ENCODE results near the gene ARRDC5.
"Not testable (repeated sequence)": the region's sequence is repeated elsewhere in the genome, so short reads cannot be mapped to it uniquely, and the experiment has no call there.

ARRDC5 gene

DNA sequence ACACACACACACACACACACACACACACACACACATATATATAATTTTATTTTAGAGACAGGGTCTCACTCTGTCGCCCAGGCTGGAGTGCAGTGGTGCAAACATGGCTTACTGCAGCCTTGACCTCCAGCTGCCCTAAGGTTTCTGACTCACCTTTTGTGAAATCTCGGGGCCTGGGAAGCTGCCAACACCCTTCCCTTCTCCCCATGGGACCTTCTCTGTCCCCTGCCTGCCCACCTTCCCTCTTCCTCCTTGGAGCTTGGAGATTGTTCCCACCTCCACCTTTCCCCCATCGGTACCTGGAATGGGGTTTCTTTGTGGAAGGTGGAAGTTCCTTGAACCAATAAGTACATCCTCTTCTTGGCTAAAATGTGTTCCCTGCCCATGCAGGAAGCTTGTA, 6.3 kb downstream of the ARRDC5 start:
- H3K4me1 Mint-ChIP-seq, result peaks cover 3% of the 10 kb centered on the region

DNA sequence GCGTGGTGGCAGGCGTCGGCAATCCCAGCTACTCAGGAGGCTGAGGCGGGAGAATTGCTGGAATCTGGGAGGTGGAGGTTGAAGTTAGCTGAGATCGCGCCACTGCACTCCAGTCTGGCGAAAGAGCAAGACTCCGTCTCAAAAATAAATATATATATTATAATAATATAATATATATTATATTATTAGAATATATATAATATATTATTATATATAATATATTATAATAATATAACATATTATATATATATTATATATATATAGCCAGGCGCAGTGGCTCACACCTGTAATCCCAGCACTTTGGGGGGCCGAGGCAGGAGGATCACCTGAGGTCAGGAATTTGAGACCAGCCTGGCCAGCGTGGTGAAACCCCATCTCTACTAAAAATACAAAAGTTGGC, 9.7 kb downstream of the ARRDC5 start:
- H3K4me3 Mint-ChIP-seq, H3K4me1 Mint-ChIP-seq: not testable (repeated sequence)

More for the DNA sequence above, 6.3 kb downstream of the ARRDC5 start:
- ATAC-seq (no peak), DNase-seq (no peak)
- no peak overlapping the region for H3K27ac Mint-ChIP-seq
- H3K27me3 Mint-ChIP-seq, result no peaks in the 10 kb centered on the region
- H3K36me3 Mint-ChIP-seq (ENCODE audit: low read depth), result peaks cover under 1% of the 10 kb centered on the region
- H3K4me3 Mint-ChIP-seq, result no peak overlapping the region
- H3K9me3 Mint-ChIP-seq, result no peaks in the 10 kb centered on the region

DNA sequence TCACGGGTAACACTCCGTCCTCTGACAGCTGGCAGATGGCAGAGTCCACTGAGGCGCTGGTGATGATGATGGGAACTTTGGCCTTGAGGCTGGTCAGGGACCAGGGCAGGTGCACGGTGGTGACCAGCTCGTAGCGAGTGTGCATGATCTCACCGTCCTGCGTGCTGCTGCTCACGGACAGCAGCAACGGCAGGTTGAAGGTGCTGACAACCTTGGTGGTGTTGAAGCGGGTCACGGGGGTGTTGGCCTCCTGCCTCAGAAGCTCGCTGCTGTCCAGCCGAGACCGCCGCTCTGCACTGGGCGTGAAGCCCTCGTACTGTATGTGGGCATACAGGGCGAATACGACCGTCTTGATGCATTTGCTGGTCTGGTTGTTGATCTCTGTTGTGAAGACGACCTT, 11.6 kb downstream of the ARRDC5 start:
- DNase-seq, result no peak
- no peaks in the 10 kb centered on the region for H3K9me3 Mint-ChIP-seq
- no peak overlapping the region for H3K4me3 Mint-ChIP-seq
- no peak for ATAC-seq
- no peak overlapping the region for H3K27ac Mint-ChIP-seq
- H3K36me3 Mint-ChIP-seq (ENCODE audit: low read depth), result peaks cover 2% of the 10 kb centered on the region
- H3K27me3 Mint-ChIP-seq, result no peaks in the 10 kb centered on the region
- H3K4me1 Mint-ChIP-seq, result no peaks in the 10 kb centered on the region

More for the DNA sequence above, 9.7 kb downstream of the ARRDC5 start:
- not testable (repeated sequence) for DNase-seq; ATAC-seq; H3K9me3 Mint-ChIP-seq; H3K27ac Mint-ChIP-seq; H3K36me3 Mint-ChIP-seq (ENCODE audit: low read depth); H3K27me3 Mint-ChIP-seq

DNA sequence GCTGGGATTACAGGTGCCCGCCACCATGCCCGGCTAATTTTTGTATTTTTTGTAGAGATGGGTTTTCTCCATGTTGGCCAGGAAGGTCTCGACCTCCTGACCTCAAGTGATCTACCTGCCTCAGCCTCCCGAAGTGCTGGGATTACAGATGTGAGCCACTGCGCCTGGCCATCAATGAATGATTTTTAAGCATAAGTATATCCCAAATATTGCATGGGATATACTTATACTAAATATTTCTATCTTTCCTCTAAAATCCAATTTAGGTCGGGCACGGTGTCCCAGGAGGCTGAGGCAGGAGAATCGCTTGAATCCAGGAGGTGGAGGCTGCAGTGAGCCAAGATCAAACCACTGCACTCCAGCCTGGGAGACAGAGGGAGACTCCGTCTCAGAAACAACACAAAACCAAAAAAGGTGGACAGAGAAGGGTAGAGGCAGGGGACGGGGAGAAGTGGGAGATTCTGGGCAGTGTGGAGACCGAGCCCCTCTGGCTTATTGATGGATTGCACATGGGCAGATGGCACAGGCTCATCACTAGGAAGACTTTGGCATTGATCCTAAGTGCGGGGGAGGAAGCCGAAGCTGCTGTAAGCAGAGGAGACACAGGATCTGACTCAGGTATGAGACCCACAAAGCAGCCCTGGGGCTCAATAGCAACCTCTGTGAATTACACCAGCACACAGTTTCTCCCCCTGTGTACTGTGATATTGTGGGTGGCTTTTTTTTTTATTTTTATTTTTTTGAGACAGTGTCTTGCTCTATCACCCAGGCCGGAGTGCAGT, 13.5 kb downstream of the ARRDC5 start:
- no peaks in the 10 kb centered on the region for H3K4me1 Mint-ChIP-seq
- no peak overlapping the region for H3K4me3 Mint-ChIP-seq
- ATAC-seq (no peak), DNase-seq (no peak)
- no peaks in the 10 kb centered on the region for H3K27me3 Mint-ChIP-seq
- H3K36me3 Mint-ChIP-seq (ENCODE audit: low read depth), result peaks cover 2% of the 10 kb centered on the region
- no peaks in the 10 kb centered on the region for H3K9me3 Mint-ChIP-seq
- no peak overlapping the region for H3K27ac Mint-ChIP-seq

DNA sequence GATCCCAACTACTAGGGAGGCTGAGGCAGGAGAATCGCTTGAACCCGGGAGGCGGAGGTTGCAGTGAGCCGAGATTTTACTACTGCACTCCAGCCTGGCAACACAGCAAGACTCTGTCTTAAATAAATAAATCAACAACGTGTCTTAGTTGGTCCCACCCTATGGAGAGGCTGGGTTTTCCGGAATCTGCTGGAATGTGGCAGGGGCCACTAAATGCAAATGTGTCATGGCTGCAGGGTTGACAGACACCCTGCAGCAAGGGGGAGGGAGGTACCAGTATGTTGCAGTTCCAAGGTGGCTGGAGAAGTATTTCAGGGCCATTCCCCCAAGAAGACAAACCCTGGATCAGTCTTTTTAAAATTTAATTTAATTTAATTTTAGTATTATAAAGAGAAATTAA, 14.9 kb downstream of the ARRDC5 start:
- H3K4me3 Mint-ChIP-seq; H3K9me3 Mint-ChIP-seq; DNase-seq; H3K36me3 Mint-ChIP-seq (ENCODE audit: low read depth); H3K4me1 Mint-ChIP-seq; H3K27ac Mint-ChIP-seq; ATAC-seq; H3K27me3 Mint-ChIP-seq: not testable (repeated sequence)

DNA sequence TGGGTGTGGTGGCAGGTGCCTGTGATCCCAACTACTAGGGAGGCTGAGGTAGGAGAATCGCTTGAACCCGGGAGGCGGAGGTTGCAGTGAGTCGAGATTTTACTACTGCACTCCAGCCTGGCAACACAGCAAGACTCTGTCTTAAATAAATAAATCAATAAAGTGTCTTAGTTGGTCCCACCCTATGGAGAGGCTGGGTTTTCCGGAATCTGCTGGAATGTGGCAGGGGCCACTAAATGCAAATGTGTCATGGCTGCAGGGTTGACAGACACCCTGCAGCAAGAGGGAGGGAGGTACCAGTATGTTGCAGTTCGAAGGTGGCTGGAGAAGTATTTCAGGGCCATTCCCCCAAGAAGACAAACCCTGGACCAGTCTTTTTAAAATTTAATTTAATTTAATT, 17.7 kb downstream of the ARRDC5 start:
- not testable (repeated sequence) for H3K4me3 Mint-ChIP-seq; H3K27me3 Mint-ChIP-seq; ATAC-seq; DNase-seq; H3K9me3 Mint-ChIP-seq; H3K36me3 Mint-ChIP-seq (ENCODE audit: low read depth); H3K4me1 Mint-ChIP-seq; H3K27ac Mint-ChIP-seq

DNA sequence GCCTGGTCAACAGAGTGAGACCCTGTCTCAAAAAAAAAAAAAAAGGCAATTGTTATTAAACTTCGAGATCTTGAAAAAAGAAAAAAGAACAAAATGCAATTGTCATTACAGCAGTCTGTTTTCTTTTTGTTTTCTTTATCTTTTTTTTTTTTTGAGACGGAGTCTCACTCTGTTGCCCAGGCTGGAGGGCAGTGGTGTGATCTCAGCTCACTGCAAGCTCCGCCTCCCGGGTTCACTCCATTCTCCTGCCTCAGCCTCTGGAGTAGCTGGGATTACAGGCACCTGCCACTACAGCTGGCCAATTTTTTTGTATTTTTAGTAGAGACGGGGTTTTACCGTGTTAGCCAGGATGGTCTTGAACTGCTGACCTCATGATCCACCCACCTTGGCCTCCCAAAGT, 19.8 kb downstream of the ARRDC5 start:
- not testable (repeated sequence) for H3K9me3 Mint-ChIP-seq; H3K27ac Mint-ChIP-seq; DNase-seq; H3K4me1 Mint-ChIP-seq; H3K4me3 Mint-ChIP-seq; ATAC-seq; H3K27me3 Mint-ChIP-seq; H3K36me3 Mint-ChIP-seq (ENCODE audit: low read depth)

DNA sequence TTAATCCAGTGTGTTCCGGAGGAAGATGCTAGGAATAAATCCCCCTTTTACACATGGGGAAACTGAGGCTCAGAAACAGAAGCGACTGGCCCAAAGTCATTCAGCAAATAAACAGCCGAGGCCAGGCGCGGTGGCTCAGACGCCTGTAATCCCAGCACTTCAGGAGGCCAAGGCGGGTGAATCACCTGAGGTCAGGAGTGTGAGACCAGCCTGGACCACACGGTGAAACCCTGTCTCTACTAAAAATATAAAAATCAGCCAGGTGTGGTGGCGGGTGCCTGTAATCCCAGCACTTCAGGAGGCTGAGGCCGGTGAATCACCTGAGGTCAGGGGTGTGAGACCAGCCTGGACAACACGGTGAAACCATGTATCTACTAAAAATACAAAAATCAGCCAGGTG, 23.7 kb downstream of the ARRDC5 start:
- DNase-seq (no peak), ATAC-seq (no peak)
- Mint-ChIP-seq H3K36me3 (ENCODE audit: low read depth) (no peaks in the 10 kb centered on the region), H3K9me3 (no peaks in the 10 kb centered on the region), H3K27me3 (no peaks in the 10 kb centered on the region), H3K4me3 (peak overlapping the region; percentile 24), H3K27ac (peak overlapping the region; percentile 42), H3K4me1 (peaks cover 9% of the 10 kb centered on the region)

DNA sequence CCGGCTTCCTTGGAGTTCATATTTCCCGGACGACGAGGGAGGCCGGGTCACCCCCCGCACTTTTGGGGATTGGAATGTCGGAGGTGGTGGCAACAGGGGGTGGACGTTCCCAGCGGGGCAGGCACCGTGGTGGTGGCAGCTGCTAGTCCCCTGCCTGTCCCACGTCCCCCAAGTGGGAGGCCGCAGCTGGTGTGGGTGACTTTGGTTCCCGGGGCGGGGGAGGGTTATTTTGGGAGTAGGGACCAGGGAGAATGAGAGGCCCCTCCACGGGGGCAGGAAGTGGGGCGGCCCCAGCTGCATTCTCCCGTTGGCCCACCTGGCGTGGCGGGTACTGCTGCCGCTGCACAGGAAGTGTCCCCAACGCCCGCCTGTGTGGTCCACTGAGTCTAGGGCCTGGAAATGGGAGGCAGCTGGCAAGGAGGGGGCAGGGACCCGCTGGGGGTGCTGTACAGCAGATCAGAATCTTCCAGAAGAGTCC, 24.2 kb downstream of the ARRDC5 start:
- ATAC-seq (peak; percentile 49), DNase-seq (peak; percentile 24)
- H3K27me3 Mint-ChIP-seq, result no peaks in the 10 kb centered on the region
- H3K9me3 Mint-ChIP-seq, result no peaks in the 10 kb centered on the region
- peak overlapping the region; percentile 42 for H3K27ac Mint-ChIP-seq
- no peaks in the 10 kb centered on the region for H3K36me3 Mint-ChIP-seq (ENCODE audit: low read depth)
- peaks cover 9% of the 10 kb centered on the region for H3K4me1 Mint-ChIP-seq
- peak overlapping the region; percentile 24 for H3K4me3 Mint-ChIP-seq

DNA sequence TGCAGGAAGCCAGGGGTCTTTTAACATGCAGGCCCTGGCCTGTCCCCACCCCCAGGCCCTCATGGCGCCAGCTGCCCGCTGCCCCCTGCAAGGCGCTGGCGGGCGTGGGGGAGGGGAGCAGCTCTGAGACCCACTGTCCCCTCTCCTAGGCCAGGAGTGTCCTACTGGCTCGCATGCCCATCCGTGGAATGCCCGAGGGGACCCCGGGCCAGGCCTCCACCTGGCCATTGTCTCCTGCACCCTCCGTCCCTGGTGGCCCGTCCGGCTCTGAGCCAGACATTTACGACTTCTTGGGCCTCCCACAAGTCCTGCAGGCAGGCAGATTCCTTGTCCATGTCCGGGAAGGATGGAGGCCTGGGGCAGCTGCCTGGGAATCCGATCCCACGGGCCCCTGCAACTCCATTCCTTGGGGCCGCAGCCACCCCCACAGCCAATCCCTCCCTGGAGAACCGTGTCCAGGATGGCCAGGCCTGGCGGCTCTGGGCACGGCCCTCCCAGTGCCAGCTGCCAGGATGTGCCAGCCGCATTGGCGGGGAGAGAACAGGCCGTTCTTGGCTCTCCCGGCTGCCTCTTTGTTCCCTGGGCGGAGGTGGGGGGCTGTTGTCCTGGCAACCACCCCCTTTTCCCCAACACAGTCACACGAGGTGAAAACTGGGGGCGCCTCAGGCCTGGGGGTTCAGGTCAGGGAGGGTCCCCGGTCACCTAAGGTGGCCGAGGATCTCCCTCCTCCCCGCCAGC, 24.8 kb downstream of the ARRDC5 start:
- Mint-ChIP-seq H3K27ac (no peak overlapping the region), H3K36me3 (ENCODE audit: low read depth) (no peaks in the 10 kb centered on the region), H3K4me1 (peaks cover 9% of the 10 kb centered on the region), H3K4me3 (no peak overlapping the region), H3K27me3 (no peaks in the 10 kb centered on the region), H3K9me3 (no peaks in the 10 kb centered on the region)
- ATAC-seq, result no peak
- peak; percentile 13 for DNase-seq

DNA sequence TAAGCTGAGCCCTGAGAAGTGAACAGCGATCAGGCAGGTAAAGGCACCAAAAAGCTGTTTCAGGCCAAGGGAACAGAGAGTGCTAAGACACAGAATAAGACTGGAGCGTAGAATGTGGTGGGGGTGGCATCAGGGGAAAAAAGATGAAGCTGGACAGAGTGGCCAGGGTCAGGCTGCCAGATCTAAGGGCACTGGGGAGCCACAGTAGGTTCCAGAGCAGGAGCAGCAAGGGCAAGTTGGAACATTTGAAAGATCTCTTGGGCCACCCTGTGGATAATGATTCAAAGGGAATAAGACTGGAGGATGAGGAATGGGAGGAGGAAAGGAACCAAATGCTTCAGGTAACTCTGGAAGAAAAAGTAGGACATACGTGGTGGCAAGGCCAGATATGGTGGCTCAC, 28.8 kb downstream of the ARRDC5 start:
- H3K9me3 Mint-ChIP-seq, result no peaks in the 10 kb centered on the region
- DNase-seq, result no peak
- no peak for ATAC-seq
- H3K27ac Mint-ChIP-seq, result no peak overlapping the region
- H3K36me3 Mint-ChIP-seq (ENCODE audit: low read depth), result no peaks in the 10 kb centered on the region
- H3K4me1 Mint-ChIP-seq, result peaks cover 15% of the 10 kb centered on the region
- H3K27me3 Mint-ChIP-seq, result peaks cover 5% of the 10 kb centered on the region
- H3K4me3 Mint-ChIP-seq, result no peak overlapping the region

DNA sequence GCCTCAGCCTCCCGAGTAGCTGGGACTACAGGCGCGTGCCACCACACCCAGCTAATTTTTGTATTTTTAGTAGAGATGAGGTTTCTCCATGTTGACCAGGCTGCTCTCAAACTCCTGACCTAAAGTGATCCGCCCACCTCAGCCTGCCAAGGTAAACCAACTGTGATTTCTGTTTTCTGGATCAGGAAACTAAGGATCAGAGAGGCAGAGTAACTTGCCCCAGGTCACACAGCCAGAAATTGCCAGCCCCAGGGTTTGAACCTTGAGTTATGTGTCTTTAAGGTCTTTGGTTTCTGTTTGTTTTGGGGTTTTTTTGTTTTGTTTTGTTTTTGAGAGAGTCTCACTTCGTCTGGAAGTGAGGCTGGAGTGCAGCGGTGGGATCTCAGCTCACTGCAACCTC, 31.0 kb downstream of the ARRDC5 start:
- H3K9me3 Mint-ChIP-seq, result no peaks in the 10 kb centered on the region

DNA sequence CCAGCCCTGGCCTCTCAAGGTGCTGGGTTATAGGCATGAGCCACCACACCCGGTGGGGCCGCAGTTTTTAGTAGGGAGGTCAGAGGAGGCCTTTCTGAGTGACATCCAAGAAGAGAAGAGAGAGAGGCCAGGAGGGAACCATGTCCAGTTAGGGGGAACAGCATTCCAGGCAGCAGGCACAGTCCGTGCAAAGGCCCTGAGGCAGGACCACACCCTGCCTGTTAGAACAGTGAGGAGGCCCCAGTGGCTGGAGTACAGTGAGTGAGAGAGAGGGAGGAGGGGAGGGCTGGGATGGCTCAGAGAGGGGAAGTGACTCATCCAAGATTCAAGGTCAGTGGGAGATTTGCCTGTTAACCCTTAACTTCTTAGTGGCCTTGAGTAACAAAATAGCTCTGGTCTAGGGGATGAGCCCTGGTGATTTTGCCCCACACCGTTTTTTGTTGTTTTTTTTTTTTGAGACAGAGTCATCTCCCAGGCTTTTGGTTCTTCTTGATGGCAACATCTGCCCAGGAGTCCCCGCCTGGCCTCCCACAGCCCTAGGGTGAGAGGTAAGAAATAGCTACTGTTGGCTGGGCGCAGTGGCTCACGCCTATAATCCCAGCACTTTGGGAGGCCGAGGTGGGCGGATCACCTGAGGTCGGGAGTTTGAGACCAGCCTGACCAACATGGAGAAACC, 32.5 kb downstream of the ARRDC5 start:
- H3K27me3 Mint-ChIP-seq, result peaks cover 5% of the 10 kb centered on the region
- peaks cover 25% of the 10 kb centered on the region for H3K4me1 Mint-ChIP-seq
- DNase-seq (peak; percentile 42), ATAC-seq (peak; percentile 59)
- H3K9me3 Mint-ChIP-seq, result no peaks in the 10 kb centered on the region
- no peak overlapping the region for H3K4me3 Mint-ChIP-seq
- H3K27ac Mint-ChIP-seq, result no peak overlapping the region
- no peaks in the 10 kb centered on the region for H3K36me3 Mint-ChIP-seq (ENCODE audit: low read depth)

More for the DNA sequence above, 31.0 kb downstream of the ARRDC5 start:
- Mint-ChIP-seq H3K4me3 (no peak overlapping the region), H3K27ac (no peak overlapping the region), H3K4me1 (peaks cover 22% of the 10 kb centered on the region), H3K27me3 (peaks cover 5% of the 10 kb centered on the region), H3K36me3 (ENCODE audit: low read depth) (no peaks in the 10 kb centered on the region)
- DNase-seq, result no peak
- ATAC-seq, result no peak

DNA sequence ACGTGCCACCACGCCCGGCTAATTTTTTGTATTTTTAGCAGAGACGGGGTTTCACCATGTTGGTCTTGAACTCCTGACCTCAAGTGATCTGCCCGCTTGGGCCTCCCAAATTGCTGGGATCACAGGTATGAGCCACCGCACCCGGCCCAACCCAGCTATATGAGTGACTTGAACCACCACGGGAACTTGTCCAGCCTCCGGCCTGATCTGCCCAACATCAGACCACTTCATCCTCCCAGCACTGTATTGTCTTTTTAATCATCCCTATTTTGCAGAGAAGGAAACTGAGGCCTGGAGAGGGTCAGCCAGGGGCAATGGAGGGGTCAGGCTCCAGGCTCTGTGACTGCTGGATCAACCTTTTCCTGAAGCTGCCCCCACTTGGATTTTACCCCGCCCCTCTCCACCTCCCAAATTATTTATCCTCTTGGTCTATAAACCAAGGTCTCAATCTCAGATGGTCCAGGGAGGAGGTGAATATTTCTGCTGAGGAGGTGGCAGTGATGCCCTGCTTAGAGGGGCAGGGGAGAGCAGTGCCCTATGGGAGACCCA, 34.3 kb downstream of the ARRDC5 start:
- H3K9me3 Mint-ChIP-seq, result no peaks in the 10 kb centered on the region
- H3K4me3 Mint-ChIP-seq, result peak overlapping the region; percentile 77
- no peaks in the 10 kb centered on the region for H3K36me3 Mint-ChIP-seq (ENCODE audit: low read depth)
- peaks cover 27% of the 10 kb centered on the region for H3K4me1 Mint-ChIP-seq
- ATAC-seq, result no peak
- no peak for DNase-seq
- no peak overlapping the region for H3K27ac Mint-ChIP-seq
- peaks cover 5% of the 10 kb centered on the region for H3K27me3 Mint-ChIP-seq

Measured in activated naive CD8-positive, alpha-beta T cell treated with anti-CD3 and anti-CD28 coated beads, Interleukin-2, amount 50 U/mL, for 24 hours (primary cell).